Measurements from ENCODE around the gene ADAP1.
A peak's percentile ranks its signal among the peaks of the same experiment; 100 is the strongest.
"Not testable (repeated sequence)": the region's sequence is repeated elsewhere in the genome, so short reads cannot be mapped to it uniquely, and the experiment has no call there.

Gene ADAP1

DNA sequence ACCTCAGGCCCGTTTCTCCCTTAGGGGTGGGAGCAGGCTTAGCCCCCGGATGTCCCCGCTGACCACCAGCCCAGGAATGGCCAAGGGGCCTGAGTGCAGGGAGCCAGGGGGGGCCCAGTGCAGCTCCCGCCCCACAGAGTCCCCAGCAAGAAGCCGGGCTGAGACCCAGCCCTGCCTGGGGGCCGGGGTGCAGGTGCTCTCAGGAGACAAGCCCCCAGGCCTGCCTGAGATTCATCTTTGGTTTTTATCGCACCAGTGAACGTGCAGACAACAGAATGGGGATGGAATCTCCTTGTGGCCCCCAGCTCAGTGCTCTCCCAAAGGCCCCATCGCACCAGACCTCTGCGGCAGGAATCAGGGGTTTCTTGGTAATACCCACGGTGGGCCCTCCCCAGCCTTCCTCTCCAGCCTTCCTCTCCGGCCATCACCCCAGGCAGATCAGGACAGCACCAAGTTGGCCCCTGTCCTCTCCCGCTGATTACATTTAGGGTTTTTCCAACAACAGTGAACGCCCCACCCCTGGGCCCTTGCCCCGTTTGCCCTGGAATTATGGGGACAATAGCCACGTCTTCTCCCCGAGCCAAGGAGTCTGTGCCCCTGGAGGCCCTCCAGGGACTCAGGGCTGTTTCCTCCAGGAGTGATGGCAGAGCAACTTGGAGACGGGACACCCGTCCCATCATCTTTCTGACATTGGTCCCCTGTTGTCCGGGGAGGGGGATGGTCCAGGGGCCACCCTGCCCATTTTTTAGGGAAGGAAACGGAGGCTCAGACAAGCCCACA lies 22.4 kb downstream of the ADAP1 start:
- H3K4me3 Mint-ChIP-seq: no peak overlapping the region
- H3K36me3 Mint-ChIP-seq (ENCODE audit: insufficient read depth): peaks cover 19% of the 10 kb centered on the region
- ATAC-seq (replicated peaks; ENCODE audit: extremely low read depth, poor library complexity, severe bottlenecking) (no peak), DNase-seq (ENCODE audit: low spot score in 2 of 2) (no peak)
- no peaks in the 10 kb centered on the region for H3K27me3 Mint-ChIP-seq
- no peaks in the 10 kb centered on the region for H3K9me3 Mint-ChIP-seq
- peaks cover 37% of the 10 kb centered on the region for H3K4me1 Mint-ChIP-seq
- no peak overlapping the region for H3K27ac Mint-ChIP-seq (ENCODE audit: low read depth)

- no peaks in the 10 kb centered on the region for H3K27me3 Mint-ChIP-seq
- no peak overlapping the region for H3K4me3 Mint-ChIP-seq
- peak overlapping the region; percentile 87 for H3K27ac Mint-ChIP-seq (ENCODE audit: low read depth)
- H3K4me1 Mint-ChIP-seq: peaks cover 34% of the 10 kb centered on the region
- no peak for ATAC-seq (replicated peaks; ENCODE audit: extremely low read depth, poor library complexity, severe bottlenecking)
- no peak for DNase-seq (ENCODE audit: low spot score in 2 of 2)
- peaks cover 19% of the 10 kb centered on the region for H3K36me3 Mint-ChIP-seq (ENCODE audit: insufficient read depth)
- no peaks in the 10 kb centered on the region for H3K9me3 Mint-ChIP-seq
Observed at GRCh38 chr7:930975-931758, 23.3 kb downstream of the ADAP1 start.

DNA sequence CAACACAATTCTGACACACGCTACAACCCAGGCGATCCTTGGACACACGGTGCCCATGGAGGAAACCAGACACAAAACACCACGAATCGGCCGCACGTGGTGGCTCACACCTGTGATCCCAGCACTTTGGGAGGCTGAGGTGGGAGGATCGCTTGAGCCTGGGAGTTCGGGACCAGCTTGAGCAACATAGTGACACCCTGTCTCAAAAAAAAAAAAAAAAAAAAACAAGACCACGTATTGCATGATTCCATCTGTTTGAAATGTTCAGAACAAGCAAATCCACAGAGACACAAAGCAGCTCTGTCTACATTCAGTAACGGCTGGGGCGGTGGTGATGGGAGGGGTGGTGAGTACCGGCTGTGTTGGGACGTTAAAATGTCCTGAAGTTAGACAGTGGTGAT lies 25.2 kb downstream of the ADAP1 start:
- H3K9me3 Mint-ChIP-seq: no peaks in the 10 kb centered on the region
- no peaks in the 10 kb centered on the region for H3K27me3 Mint-ChIP-seq
- no peak for ATAC-seq (replicated peaks; ENCODE audit: extremely low read depth, poor library complexity, severe bottlenecking)
- H3K4me3 Mint-ChIP-seq: peak overlapping the region; percentile 39
- H3K36me3 Mint-ChIP-seq (ENCODE audit: insufficient read depth): peaks cover 24% of the 10 kb centered on the region
- DNase-seq (ENCODE audit: low spot score in 2 of 2): no peak
- H3K4me1 Mint-ChIP-seq: peaks cover 38% of the 10 kb centered on the region
- peak overlapping the region; percentile 87 for H3K27ac Mint-ChIP-seq (ENCODE audit: low read depth)

- DNase-seq (ENCODE audit: low spot score in 2 of 2): no peak
- Mint-ChIP-seq H3K27me3 (no peaks in the 10 kb centered on the region), H3K36me3 (ENCODE audit: insufficient read depth) (peaks cover 31% of the 10 kb centered on the region), H3K4me3 (no peak overlapping the region), H3K27ac (ENCODE audit: low read depth) (peak overlapping the region; percentile 97), H3K4me1 (peaks cover 53% of the 10 kb centered on the region), H3K9me3 (no peaks in the 10 kb centered on the region)
- no peak for ATAC-seq (replicated peaks; ENCODE audit: extremely low read depth, poor library complexity, severe bottlenecking)
Observed at GRCh38 chr7:927031-927671, 27.3 kb downstream of the ADAP1 start.

DNA sequence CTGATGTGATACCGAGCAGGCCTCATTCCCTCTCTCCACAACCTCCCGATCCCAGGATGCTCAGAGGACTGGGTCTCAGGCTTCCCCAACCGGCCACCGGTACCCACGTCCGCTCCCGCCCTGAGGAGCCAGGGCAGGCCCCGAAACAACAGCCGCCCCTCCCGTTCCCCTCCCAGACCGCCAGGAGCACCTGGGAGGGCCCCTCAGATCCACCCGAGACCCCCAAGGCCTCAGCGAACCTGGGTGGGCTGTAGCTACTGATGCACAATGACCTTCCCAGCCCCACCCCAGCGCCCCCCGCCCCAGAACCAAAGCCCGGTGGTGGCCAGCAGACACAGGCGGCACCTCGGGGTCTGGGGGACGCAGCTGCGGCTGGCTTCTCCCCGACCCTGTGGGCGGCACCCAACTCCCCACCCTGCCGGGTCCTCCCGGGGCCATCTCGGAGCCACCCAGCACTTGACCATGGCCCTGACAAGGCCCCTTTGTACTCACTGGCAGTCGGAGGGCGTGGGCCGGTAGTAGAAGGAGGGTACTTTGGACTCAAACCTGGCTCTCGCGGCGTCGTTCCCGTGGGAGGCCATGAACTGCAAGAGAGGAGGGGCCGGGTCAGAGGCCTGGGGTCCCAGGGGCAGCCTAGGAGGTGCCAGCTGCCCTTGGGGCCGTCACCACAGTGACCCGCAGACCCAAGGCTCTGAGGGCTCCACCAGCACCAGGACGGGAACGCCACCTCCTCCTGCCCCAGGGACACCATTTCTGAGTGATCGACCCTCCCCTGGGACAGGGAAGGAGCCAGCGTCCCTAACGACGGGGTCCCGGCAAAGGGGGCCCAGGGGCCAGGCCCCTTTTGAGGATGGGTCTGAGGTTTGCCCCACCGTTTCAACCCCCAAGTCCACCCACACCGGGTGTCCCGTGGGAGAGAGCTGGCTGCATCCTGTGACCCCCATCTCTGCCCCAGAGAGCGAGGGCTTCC lies 28.1 kb downstream of the ADAP1 start:
- peak overlapping the region; percentile 83 for H3K4me3 Mint-ChIP-seq
- H3K9me3 Mint-ChIP-seq: no peaks in the 10 kb centered on the region
- H3K36me3 Mint-ChIP-seq (ENCODE audit: insufficient read depth): peaks cover 31% of the 10 kb centered on the region
- H3K27me3 Mint-ChIP-seq: no peaks in the 10 kb centered on the region
- ATAC-seq (replicated peaks; ENCODE audit: extremely low read depth, poor library complexity, severe bottlenecking) (no peak), DNase-seq (ENCODE audit: low spot score in 2 of 2) (no peak)
- peaks cover 56% of the 10 kb centered on the region for H3K4me1 Mint-ChIP-seq
- peak overlapping the region; percentile 97 for H3K27ac Mint-ChIP-seq (ENCODE audit: low read depth)

DNA sequence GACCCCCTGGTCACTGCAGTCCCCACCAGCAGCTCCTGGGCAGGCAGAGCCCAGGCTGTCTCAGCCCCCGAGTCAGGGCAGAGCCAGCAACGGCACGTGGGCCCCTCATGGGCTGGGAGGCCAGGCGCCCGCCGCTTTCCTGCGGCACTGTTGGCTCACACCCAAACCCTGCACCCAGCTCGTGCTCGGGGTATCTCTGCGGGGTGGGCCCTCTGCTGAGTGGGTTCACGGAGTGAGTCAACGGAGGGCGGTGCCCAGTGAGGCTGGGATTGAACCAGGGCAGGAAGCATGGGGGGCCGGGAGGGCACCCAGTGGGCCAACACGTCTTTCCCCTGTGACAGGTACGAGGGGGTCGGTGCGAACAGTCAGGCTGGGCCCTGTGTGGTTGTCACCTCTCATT lies 28.9 kb downstream of the ADAP1 start:
- Mint-ChIP-seq H3K9me3 (no peaks in the 10 kb centered on the region), H3K27ac (ENCODE audit: low read depth) (peak overlapping the region; percentile 97), H3K4me3 (peak overlapping the region; percentile 83), H3K4me1 (peaks cover 63% of the 10 kb centered on the region), H3K27me3 (no peaks in the 10 kb centered on the region), H3K36me3 (ENCODE audit: insufficient read depth) (peaks cover 34% of the 10 kb centered on the region)
- peak; percentile 60 to 84 for DNase-seq (ENCODE audit: low spot score in 2 of 2)
- peak; percentile 52 for ATAC-seq (replicated peaks; ENCODE audit: extremely low read depth, poor library complexity, severe bottlenecking)

- Mint-ChIP-seq H3K9me3 (no peaks in the 10 kb centered on the region), H3K36me3 (ENCODE audit: insufficient read depth) (peaks cover 30% of the 10 kb centered on the region), H3K27ac (ENCODE audit: low read depth) (peak overlapping the region; percentile 97), H3K27me3 (no peaks in the 10 kb centered on the region), H3K4me1 (peaks cover 57% of the 10 kb centered on the region), H3K4me3 (peak overlapping the region; percentile 83)
- ATAC-seq (replicated peaks; ENCODE audit: extremely low read depth, poor library complexity, severe bottlenecking) (no peak), DNase-seq (ENCODE audit: low spot score in 2 of 2) (no peak)
Observed at GRCh38 chr7:924541-925231, 29.8 kb downstream of the ADAP1 start.

DNA sequence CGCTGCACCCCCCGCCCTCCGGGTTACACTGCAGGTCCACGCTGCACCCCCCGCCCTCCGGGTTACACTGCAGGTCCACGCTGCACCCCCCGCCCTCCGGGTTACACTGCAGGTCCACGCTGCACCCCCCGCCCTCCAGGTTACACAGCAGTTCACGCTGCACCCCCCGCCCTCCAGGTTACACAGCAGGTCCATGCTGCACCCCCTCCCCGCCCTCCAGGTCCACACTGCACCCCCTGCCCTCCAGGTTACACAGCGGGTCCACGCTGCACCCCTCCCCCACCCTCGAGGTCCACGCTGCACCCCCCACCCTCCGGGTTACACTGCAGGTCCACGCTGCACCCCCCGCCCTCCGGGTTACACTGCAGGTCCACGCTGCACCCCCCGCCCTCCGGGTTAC lies 30.4 kb downstream of the ADAP1 start:
- H3K4me1 Mint-ChIP-seq: peaks cover 56% of the 10 kb centered on the region
- H3K27ac Mint-ChIP-seq (ENCODE audit: low read depth): peak overlapping the region; percentile 97
- H3K4me3 Mint-ChIP-seq: peak overlapping the region; percentile 83
- not testable (repeated sequence) for H3K27me3 Mint-ChIP-seq; ATAC-seq (replicated peaks; ENCODE audit: extremely low read depth, poor library complexity, severe bottlenecking); H3K9me3 Mint-ChIP-seq; DNase-seq (ENCODE audit: low spot score in 2 of 2)
- peaks cover 27% of the 10 kb centered on the region for H3K36me3 Mint-ChIP-seq (ENCODE audit: insufficient read depth)

DNA sequence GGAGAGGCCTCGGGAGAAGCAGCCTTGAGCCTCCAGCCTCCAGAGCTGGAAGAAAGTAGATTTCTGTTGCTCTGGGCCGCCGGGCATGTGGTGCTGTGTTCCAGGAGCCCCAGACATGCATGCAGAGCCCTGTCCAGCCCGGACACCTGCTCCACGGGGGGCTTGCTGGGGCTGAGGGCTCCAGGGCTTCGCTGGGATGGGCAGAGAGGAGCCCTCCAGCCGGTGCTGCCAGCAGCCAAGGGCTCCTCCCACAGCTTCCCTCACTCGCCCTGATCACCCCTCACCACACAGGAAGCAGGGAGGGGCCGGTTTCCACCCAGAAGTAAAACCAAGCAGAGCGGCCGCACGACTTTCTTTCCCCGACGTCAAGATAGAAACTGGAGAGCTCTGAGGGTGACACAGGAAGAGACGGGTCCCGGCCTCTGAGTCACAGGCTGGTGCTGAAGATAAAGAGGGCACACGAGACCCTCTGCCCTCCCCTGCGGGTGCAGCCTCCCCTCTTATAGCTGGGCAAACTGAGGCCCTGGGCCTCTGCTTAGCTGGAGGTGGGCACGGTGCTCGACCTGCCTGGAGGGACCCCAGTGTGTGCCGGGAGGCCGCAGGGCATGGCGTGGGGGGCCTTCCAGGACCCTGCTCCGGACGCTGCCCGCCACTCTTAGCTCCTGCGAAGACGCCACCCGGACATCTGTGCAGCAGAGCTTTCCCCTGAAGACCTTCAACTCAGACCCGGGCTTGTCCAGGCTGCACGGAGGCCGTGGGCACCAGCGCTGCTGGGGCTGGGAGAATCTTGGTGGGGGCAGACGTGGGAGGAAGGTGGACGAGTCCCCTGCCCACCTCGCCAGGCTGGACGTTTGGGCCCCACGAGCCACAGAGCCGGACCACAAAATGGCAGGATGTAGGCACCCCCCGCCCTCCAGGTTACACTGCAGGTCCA lies 31.1 kb downstream of the ADAP1 start:
- ATAC-seq (replicated peaks; ENCODE audit: extremely low read depth, poor library complexity, severe bottlenecking) (peak; percentile 86), DNase-seq (ENCODE audit: low spot score in 2 of 2) (peak; percentile 78 to 92)
- H3K4me3 Mint-ChIP-seq: peak overlapping the region; percentile 83
- peak overlapping the region; percentile 97 for H3K27ac Mint-ChIP-seq (ENCODE audit: low read depth)
- peaks cover 24% of the 10 kb centered on the region for H3K36me3 Mint-ChIP-seq (ENCODE audit: insufficient read depth)
- H3K27me3 Mint-ChIP-seq: no peaks in the 10 kb centered on the region
- peaks cover 50% of the 10 kb centered on the region for H3K4me1 Mint-ChIP-seq
- no peaks in the 10 kb centered on the region for H3K9me3 Mint-ChIP-seq

- Mint-ChIP-seq H3K27me3 (no peaks in the 10 kb centered on the region), H3K4me3 (peak overlapping the region; percentile 83), H3K4me1 (peaks cover 48% of the 10 kb centered on the region), H3K27ac (ENCODE audit: low read depth) (peak overlapping the region; percentile 97), H3K9me3 (no peaks in the 10 kb centered on the region), H3K36me3 (ENCODE audit: insufficient read depth) (peaks cover 26% of the 10 kb centered on the region)
- DNase-seq (ENCODE audit: low spot score in 2 of 2): peak in 1 of 2 donors; percentile 21
- ATAC-seq (replicated peaks; ENCODE audit: extremely low read depth, poor library complexity, severe bottlenecking): no peak
Observed at GRCh38 chr7:922334-923107, 32.0 kb downstream of the ADAP1 start.

Measured in central memory CD8-positive, alpha-beta T cell (primary cell).